ENCODE data around the gene FGF21.
"Not testable (repeated sequence)": the region's sequence is repeated elsewhere in the genome, so short reads cannot be mapped to it uniquely, and the experiment has no call there.

Gene FGF21

DNA sequence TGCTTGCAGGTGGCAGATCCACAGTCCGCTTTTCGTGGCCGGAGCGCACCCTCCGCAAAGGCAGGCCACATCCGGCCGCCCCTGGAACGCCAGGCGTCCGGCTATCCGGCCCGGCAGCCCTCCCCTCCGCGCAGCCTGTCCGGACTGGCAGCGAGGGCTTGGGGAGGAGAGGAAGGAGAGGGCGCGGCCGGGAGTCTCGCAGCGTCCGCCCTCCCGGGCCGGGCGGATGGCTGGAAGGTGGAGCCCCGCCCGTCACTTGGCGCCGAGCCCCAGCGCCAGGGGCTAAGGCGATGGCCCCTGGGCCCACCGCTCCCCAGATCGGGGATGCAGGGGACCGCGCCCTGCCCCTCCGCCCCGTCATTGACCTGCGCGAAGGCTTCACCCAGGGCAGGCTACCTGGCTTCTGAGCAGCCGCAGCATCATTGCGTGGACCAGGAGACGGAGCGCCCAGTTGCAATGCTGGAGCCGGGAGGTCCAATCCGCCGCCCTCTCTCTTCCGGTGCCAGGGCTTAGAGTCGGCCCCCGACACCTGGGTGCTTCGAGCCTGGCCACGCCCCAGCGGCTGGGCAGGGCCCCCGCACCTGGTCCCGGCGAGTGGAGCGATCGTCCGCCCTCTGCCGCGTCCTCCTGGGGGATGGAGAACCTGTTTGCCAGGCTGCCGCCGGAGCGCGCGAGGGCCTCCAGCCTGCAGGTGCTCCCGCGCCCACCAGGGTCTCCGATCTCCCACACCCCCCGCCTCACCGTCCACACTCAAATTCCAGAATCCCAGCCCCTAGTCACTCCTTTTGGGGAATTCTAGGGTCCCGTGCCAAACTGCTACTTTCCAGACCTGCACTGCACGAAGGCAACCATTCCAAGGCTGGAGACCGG, 2.6 kb upstream of the FGF21 start, which contains the start of gene FUT1:
Gene FUT1, minus strand, starts transcription at position 146 of the 870 bp plus-strand sequence. CDS start 1,360 bp downstream, outside the sequence.
- DNase-seq, result peak; percentile 98

GRCh38 chr19:48755787-48756186, 463 bp downstream of the FGF21 start:
- no peak for DNase-seq

- no peak for DNase-seq
Measured at GRCh38 chr19:48756212-48756611, 888 bp downstream of the FGF21 start.

DNA sequence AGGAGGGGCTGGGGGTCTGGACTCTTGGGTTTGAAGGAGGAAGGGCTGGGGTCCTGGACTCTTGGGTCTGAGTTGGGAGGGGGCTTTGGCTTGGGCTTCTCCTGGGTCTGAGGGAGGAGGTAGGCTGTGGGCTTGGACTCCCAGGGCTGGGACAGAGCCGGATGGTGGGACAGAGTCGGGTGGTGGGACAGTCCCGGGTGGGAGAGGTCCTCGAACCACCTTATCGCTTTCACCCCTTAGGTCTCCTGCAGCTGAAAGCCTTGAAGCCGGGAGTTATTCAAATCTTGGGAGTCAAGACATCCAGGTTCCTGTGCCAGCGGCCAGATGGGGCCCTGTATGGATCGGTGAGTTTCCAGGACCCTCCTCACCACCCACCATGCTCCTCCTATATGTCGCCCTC, 1.4 kb downstream of the FGF21 start:
- no peak for DNase-seq

- DNase-seq, result no peak
Measured at GRCh38 chr19:48757089-48757675, 1.9 kb downstream of the FGF21 start.

DNA sequence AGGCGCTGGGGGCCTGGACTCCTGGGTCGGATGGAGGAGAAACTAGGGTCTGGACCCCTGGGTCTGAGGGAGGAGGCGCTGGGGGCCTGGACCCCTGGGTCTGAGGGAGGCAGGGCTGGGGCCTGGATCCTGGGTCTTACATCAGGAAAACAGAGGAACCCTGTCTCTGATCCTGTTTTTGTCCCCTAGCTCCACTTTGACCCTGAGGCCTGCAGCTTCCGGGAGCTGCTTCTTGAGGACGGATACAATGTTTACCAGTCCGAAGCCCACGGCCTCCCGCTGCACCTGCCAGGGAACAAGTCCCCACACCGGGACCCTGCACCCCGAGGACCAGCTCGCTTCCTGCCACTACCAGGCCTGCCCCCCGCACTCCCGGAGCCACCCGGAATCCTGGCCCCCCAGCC, 2.4 kb downstream of the FGF21 start:
- DNase-seq, result no peak

- no peak for DNase-seq
Measured at GRCh38 chr19:48760504-48761205, 5.3 kb downstream of the FGF21 start.

GRCh38 chr19:48765816-48766215, 10.5 kb downstream of the FGF21 start:
- not testable (repeated sequence) for DNase-seq

DNA sequence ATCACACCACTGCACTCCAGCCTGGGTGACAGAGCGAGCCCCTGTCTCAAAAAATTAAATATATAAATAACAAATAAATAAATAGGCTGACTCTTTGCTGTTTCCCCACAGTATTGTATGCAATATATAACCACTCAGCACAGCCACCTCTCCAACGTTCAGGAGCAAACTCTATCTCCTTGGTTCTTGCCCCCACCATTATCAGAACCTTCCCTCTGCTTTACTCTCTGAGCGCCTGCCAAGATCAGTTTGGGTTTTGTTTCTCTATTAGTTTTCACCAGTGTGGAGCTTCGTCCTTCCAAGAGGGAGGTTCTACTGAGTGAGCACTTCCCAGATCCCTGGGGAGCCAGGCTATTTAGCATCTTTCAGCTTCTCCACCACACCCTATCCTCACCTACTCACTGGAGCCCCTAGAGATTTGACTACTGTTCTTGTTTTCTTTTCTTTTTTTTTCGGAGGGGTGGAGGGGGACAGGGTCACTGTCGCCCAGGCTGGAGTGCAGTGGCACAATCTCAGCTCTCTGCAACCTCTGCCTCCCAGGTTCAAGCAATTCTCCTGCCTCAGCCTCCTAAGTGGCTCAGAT, 12.9 kb downstream of the FGF21 start:
- DNase-seq, result peak; percentile 32

DNA sequence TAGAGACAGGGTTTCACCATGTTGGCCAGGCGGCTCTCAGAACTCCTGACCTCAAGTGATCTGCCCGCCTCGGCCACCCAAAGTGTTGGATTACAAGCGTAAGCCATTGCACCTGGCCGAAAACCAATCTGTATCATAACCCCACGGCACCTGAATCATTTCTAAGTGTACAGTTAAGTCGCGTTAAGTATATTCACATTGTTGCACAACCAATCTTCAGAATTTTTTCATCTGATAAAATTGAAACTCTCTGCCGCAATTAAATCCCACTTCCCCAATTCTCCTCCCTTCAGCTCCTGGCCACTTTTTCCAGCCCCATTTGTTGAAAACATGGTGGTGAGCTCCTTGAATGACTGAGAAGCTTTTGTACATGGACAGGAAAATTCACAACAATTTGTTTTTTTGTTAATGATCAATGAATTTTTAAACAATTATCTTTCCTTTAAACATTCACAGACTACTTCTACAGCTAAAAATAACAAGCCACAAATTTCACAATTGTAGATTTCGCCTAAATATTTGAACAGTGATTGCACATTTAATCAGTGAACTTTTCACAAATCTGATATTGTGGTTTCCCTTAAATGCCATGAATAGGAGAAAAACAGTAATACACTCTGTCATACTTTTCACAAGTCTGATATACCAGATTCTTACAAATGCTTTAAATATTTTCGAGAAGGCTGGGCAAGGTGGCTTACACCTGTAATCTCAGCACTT, 13.8 kb downstream of the FGF21 start:
- DNase-seq, result no peak

DNA sequence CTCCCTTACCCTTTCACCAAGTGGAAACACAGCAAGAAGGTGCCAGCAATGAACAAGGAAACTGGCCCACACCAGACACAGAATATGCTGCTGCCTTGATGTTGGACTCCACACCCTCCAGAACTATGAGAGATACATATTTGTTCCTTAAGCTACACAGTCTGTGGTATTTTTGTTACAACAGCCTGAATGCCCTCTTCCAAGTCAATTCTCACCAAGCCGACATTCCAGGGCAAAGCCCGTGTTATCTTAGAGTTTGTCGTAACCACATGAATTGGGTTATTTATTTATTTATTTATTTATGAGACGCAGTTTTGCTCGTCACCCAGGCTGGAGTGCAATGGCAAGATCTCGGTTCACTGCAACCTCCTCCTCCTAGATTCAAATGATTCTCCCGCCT, 14.9 kb downstream of the FGF21 start:
- DNase-seq, result no peak

GRCh38 chr19:48770734-48771472, 15.6 kb downstream of the FGF21 start:
- DNase-seq, result no peak

GRCh38 chr19:48772503-48772953, 17.2 kb downstream of the FGF21 start:
- no peak for DNase-seq

- DNase-seq, result no peak
Measured at GRCh38 chr19:48777139-48777538, 21.8 kb downstream of the FGF21 start.

DNA sequence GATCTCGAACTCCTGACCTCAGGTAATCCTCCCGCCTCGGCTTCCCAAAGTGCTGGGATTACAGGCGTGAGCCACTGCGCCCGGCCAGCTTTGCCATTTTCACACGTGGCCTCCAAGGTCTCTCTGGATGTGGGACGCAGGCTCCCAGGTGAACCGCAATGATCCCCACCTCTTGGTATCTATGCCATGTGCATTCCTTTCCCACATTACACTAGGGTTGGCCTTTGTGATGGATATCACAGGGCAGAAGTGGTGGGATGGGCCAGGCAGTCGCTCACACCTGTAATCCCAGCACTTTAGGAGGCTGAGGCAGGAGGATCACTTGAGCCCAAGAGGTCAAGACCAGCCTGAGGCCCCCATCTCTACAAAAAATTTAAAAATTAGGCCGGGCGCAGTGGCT, 22.4 kb downstream of the FGF21 start:
- DNase-seq, result no peak

GRCh38 chr19:48779636-48780035, 24.3 kb downstream of the FGF21 start:
- DNase-seq, result no peak

- no peak for DNase-seq
Measured at GRCh38 chr19:48780631-48781391, 25.5 kb downstream of the FGF21 start.

DNA sequence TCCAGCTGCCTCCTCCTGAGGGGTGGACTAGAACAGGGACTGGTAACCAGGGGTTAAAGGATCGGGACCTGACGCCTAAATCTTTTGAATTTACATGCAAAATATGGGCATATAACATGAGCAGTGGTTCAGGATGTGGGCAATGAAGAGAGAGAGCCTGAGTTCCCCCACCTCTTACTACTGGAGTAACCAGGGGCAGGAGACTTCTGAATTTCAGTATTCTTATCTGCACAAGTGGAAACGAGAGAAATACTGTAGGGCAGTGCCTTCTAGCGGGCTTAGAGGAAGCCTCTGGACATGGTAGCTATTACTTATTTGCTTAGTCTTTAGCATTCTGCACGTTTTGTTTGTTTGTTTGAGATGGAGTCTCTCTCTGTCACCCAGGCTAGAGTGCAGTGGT, 29.2 kb downstream of the FGF21 start:
- DNase-seq, result peak; percentile 50

DNA sequence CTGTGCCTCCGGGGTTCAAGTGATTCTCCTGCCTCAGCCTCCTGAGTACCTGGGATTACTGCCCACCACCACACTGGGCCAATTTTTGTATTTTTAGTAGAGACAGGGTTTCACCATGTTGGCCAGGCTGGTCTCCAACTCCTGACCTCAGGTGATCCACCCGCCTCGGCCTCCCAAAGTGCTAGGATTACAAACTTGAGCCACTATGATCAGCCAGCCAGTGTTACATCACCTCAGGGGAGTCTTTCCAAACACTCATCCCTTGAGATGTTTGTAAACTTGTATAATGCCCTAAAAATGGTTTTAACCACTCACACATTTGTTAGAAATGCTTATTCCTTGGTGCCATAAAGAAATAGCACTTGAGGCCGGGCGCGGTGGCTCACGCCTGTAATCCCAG, 31.1 kb downstream of the FGF21 start:
- not testable (repeated sequence) for DNase-seq

- not testable (repeated sequence) for DNase-seq
Measured at GRCh38 chr19:48787331-48787730, 32.0 kb downstream of the FGF21 start.

DNA sequence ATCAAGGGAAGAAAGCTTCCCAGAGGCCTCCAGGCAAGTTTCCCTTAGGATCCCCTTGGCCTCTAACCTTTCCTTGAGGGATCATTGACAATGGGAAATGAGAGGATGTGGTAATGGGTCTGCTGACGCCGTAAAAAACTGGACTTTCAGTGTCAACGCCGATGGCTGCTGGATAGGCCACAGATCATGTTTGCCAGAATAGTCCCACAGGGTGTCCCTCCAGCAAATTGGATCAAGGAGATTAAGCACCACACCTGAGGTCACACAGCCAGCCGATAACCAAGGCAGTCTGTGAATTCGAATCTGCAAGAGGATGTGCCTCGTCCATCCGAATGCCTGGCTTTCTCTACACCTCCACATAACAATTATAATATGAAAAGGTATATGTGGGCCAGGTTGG, 37.9 kb downstream of the FGF21 start:
- no peak for DNase-seq
